Stimulated activated CD4-positive, alpha-beta T cell treated with anti-CD3 and anti-CD28 coated beads, Interleukin-2, amount 100 ng/mL, for 24 hours (primary cell): ENCODE data around the gene C11orf98.
"Not testable (repeated sequence)": the region's sequence is repeated elsewhere in the genome, so short reads cannot be mapped to it uniquely, and the experiment has no call there.

Experiments
- DNase-seq, 2 donors: peaks; one replicate each; pipeline ENCODE4 v3.0.0-alpha.2; 2020

C11orf98 gene

GRCh38 chr11:62665075-62665598, at the start of gene C11orf98, which contains the start of gene CSKMT:
Gene C11orf98, minus strand, starts transcription at chr11:62665210. Its CDS starts 41 bp downstream, at chr11:62665169.
Gene CSKMT, plus strand, starts transcription at chr11:62665312. Its CDS starts 568 bp downstream, at chr11:62665880.
- peak; percentile 96 to 97 for DNase-seq

- no peak for DNase-seq
These were observed 48.3 kb upstream of the C11orf98 start for GRCh38 chr11:62713343-62713742.

- DNase-seq = no peak
These were observed 47.9 kb upstream of the C11orf98 start for GRCh38 chr11:62712861-62713260.

- no peak for DNase-seq
These were observed 47.3 kb upstream of the C11orf98 start for GRCh38 chr11:62712276-62712812.

- peak; percentile 21 to 47 for DNase-seq
These were observed 45.0 kb upstream of the C11orf98 start for GRCh38 chr11:62710001-62710345.

- peak; percentile 94 to 95 for DNase-seq
These were observed 44.4 kb upstream of the C11orf98 start for GRCh38 chr11:62709247-62710000.

- DNase-seq = peak; percentile 49 to 55
These were observed 43.8 kb upstream of the C11orf98 start for GRCh38 chr11:62708793-62709192.

- DNase-seq = peak in 1 of 2 donors; percentile 7
These were observed 43.4 kb upstream of the C11orf98 start for GRCh38 chr11:62708392-62708791.

GRCh38 chr11:62707277-62707861, 42.4 kb upstream of the C11orf98 start, which contains the start of the genes BSCL2 and GNG3:
Gene BSCL2, minus strand, starts transcription at chr11:62707424. Its CDS starts 229 bp downstream, at chr11:62707195.
Gene GNG3, plus strand, starts transcription at chr11:62707676. Its CDS starts 620 bp downstream, at chr11:62708296.
- DNase-seq = peak in 1 of 2 donors; percentile 14

- DNase-seq = no peak
These were observed 41.8 kb upstream of the C11orf98 start for GRCh38 chr11:62706850-62707247.

GRCh38 chr11:62705880-62706849, 41.2 kb upstream of the C11orf98 start:
- peak; percentile 93 to 95 for DNase-seq

GRCh38 chr11:62705413-62705812, 40.4 kb upstream of the C11orf98 start:
- no peak for DNase-seq

- DNase-seq = not testable (repeated sequence)
These were observed 38.9 kb upstream of the C11orf98 start for GRCh38 chr11:62703921-62704320.

- DNase-seq = no peak
These were observed 37.2 kb upstream of the C11orf98 start for GRCh38 chr11:62702246-62702645.

- DNase-seq = peak; percentile 78 to 84
These were observed 29.6 kb upstream of the C11orf98 start for GRCh38 chr11:62694455-62695167.

GRCh38 chr11:62693624-62694023, 28.6 kb upstream of the C11orf98 start:
- not testable (repeated sequence) for DNase-seq

GRCh38 chr11:62689421-62690183, 24.6 kb upstream of the C11orf98 start, which contains the start of gene LRRN4CL:
Gene LRRN4CL, minus strand, starts transcription at chr11:62689530. Its CDS starts 1,022 bp downstream, at chr11:62688508.
- no peak for DNase-seq

GRCh38 chr11:62688491-62688890, 23.5 kb upstream of the C11orf98 start:
- no peak for DNase-seq

- DNase-seq = no peak
These were observed 22.7 kb upstream of the C11orf98 start for GRCh38 chr11:62687508-62688396.

GRCh38 chr11:62682518-62682917, 17.5 kb upstream of the C11orf98 start:
- DNase-seq = no peak
